ENCODE results near the gene DCP1A. TPM values are rescaled to one million over a fixed set of nuclear protein-coding genes. Genes with fewer than 3 reads are reported as not detected.

The DCP1A gene
- total RNA-seq, 2 donors from 2014 or later: 28.5 to 33.2 TPM

GRCh38 chr3:53259427-53260259 lies 87.7 kb downstream of the DCP1A start:
- DNase-seq (ENCODE audit: low spot score): no peak

GRCh38 chr3:53258600-53259426 lies 88.5 kb downstream of the DCP1A start:
- no peak for ATAC-seq (ENCODE audit: insufficient number of reproducible peaks, low FRiP score, low read depth)
- Histone ChIP-seq H3K9me3 (no peaks in the 10 kb centered on the region), H3K27ac (no peak overlapping the region), H3K4me3 (no peak overlapping the region), H3K36me3 (no peaks in the 10 kb centered on the region), H3K27me3 (replicated peaks; ENCODE audit: insufficient read depth) (no peaks in the 10 kb centered on the region), H3K4me1 (ENCODE audit: control insufficient read depth in 1 of 2, low read depth in 2 of 2) (peaks cover 4 to 9% of the 10 kb centered on the region in 2 donors)
- DNase-seq (ENCODE audit: low spot score): no peak
- no peak for TF ChIP-seq CTCF (IDR thresholded peaks at IDR 0.05)

More at GRCh38 chr3:53259427-53260259, 87.7 kb downstream of the DCP1A start:
- Histone ChIP-seq H3K4me1 (ENCODE audit: control insufficient read depth in 1 of 2, low read depth in 2 of 2) (peaks cover 0 to under 1% of the 10 kb centered on the region in 2 donors), H3K9me3 (no peaks in the 10 kb centered on the region), H3K4me3 (no peak overlapping the region), H3K27me3 (replicated peaks; ENCODE audit: insufficient read depth) (no peaks in the 10 kb centered on the region), H3K27ac (no peak overlapping the region), H3K36me3 (no peaks in the 10 kb centered on the region)
- TF ChIP-seq CTCF (IDR thresholded peaks at IDR 0.05): no peak
- ATAC-seq (ENCODE audit: insufficient number of reproducible peaks, low FRiP score, low read depth): no peak

GRCh38 chr3:53257465-53257864 lies 89.9 kb downstream of the DCP1A start:
- no peak for TF ChIP-seq CTCF (IDR thresholded peaks at IDR 0.05)
- no peak for DNase-seq (ENCODE audit: low spot score)

GRCh38 chr3:53256704-53257055 lies 90.7 kb downstream of the DCP1A start:
- Histone ChIP-seq H3K9me3 (no peaks in the 10 kb centered on the region), H3K36me3 (no peaks in the 10 kb centered on the region), H3K27ac (no peak overlapping the region), H3K4me1 (ENCODE audit: control insufficient read depth in 1 of 2, low read depth in 2 of 2) (peaks cover 17 to 29% of the 10 kb centered on the region in 2 donors), H3K27me3 (replicated peaks; ENCODE audit: insufficient read depth) (no peaks in the 10 kb centered on the region), H3K4me3 (no peak overlapping the region)
- ATAC-seq (ENCODE audit: insufficient number of reproducible peaks, low FRiP score, low read depth) (no peak), DNase-seq (ENCODE audit: low spot score) (no peak)
- no peak for TF ChIP-seq CTCF (IDR thresholded peaks at IDR 0.05)

More at GRCh38 chr3:53257465-53257864, 89.9 kb downstream of the DCP1A start:
- H3K4me3 ChIP-seq: no peak overlapping the region
- ATAC-seq (ENCODE audit: insufficient number of reproducible peaks, low FRiP score, low read depth): no peak
- H3K9me3 ChIP-seq: no peaks in the 10 kb centered on the region
- peaks cover 16 to 22% of the 10 kb centered on the region in 2 donors for H3K4me1 ChIP-seq (ENCODE audit: control insufficient read depth in 1 of 2, low read depth in 2 of 2)
- no peaks in the 10 kb centered on the region for H3K36me3 ChIP-seq
- no peaks in the 10 kb centered on the region for H3K27me3 ChIP-seq (replicated peaks; ENCODE audit: insufficient read depth)
- no peak overlapping the region for H3K27ac ChIP-seq
